SU-DHL-6 (cell line): ENCODE results near the gene CFAP251.

Source experiments
- H2AFZ ChIP-seq: fragments of 200-600 bp; sonication (generic); 2 replicates; pipeline ENCODE4 v1.6.1; 2014; ENCODE audit warnings: low read depth, mild to moderate bottlenecking, moderate library complexity, mixed read lengths, antibody characterized with exemption, low read length; ENCODE audit not compliant: severe bottlenecking
- H3F3A ChIP-seq: fragments of 200-600 bp; shearing (Covaris generic); 2 replicates; pipeline ENCODE4 v1.6.0; 2016; ENCODE audit warnings: antibody characterized with exemption, mild to moderate bottlenecking; ENCODE audit not compliant: insufficient read depth
- H3K27ac ChIP-seq: fragments of 200-600 bp; sonication (generic); 2 replicates; pipeline ENCODE4 v1.5.1; 2016; ENCODE audit warnings: low read depth, mild to moderate bottlenecking, low read length, moderate library complexity, mixed read lengths
- H3K27me3 ChIP-seq: fragments of 200-600 bp; sonication (generic), shearing (Covaris generic); 2 replicates; pipeline ENCODE4 v1.6.0; 2014; ENCODE audit warnings: mild to moderate bottlenecking, low read length
- H3K36me3 ChIP-seq: fragments of 200-600 bp; sonication (generic); 2 replicates; pipeline ENCODE4 v1.6.1; 2014; ENCODE audit warnings: mild to moderate bottlenecking, low read length, mixed read lengths
- H3K4me2 ChIP-seq: fragments of 300-600, 200-600 bp; shearing (Covaris generic), sonication (generic); 2 replicates; pipeline ENCODE4 v1.6.0; 2014; ENCODE audit warnings: low read length, low read depth, mild to moderate bottlenecking; ENCODE audit not compliant: poor library complexity, severe bottlenecking
- H3K4me3 ChIP-seq: fragments of 200-600 bp; sonication (generic); 2 replicates; pipeline ENCODE4 v1.5.1; 2014; ENCODE audit warnings: antibody characterized with exemption, low read length, mild to moderate bottlenecking, mixed read lengths; ENCODE audit not compliant: insufficient read depth, poor library complexity, severe bottlenecking
- H3K79me2 ChIP-seq: fragments of 200-600 bp; sonication (generic); 2 replicates; pipeline ENCODE4 v1.6.1; 2014; ENCODE audit warnings: mild to moderate bottlenecking, low read length, moderate library complexity; ENCODE audit not compliant: insufficient read depth
- H3K9ac ChIP-seq: fragments of 200-600 bp; sonication (generic); 2 replicates; pipeline ENCODE4 v1.7.0; 2014; ENCODE audit warnings: mild to moderate bottlenecking, low read length
- H3K9me2 ChIP-seq: fragments of 200-600 bp; sonication (generic); replicated peaks from 2 replicates; pipeline ENCODE4 v1.6.1; 2014; ENCODE audit warnings: low read length; ENCODE audit not compliant: insufficient read depth
- H3K9me3 ChIP-seq: fragments of 200-600 bp; sonication (generic); 2 replicates; pipeline ENCODE4 v1.6.1; 2014; ENCODE audit warnings: low read length, mixed read lengths; ENCODE audit not compliant: insufficient read depth
- H4K20me1 ChIP-seq: fragments of 200-600 bp; sonication (generic); 2 replicates; pipeline ENCODE4 v1.6.1; 2014; ENCODE audit warnings: low read depth, mild to moderate bottlenecking, antibody characterized with exemption, low read length, moderate library complexity, mixed read lengths
- EZH2phosphoT487 ChIP-seq: fragments of 200-600 bp; sonication (generic), shearing (Covaris generic); conservative IDR thresholded peaks from 2 replicates; pipeline ENCODE4 v1.6.1; 2018; ENCODE audit warnings: mild to moderate bottlenecking, antibody characterized with exemption, low read length, moderate library complexity, mixed read lengths
- TF ChIP-seq, protein P1 (sequence below): fragments of 200-600 bp; sonication (generic); IDR thresholded peaks from one replicate; pipeline ENCODE4 v1.5.1; 2017; ENCODE audit warnings: antibody characterized with exemption, mild to moderate bottlenecking, low read length, moderate library complexity; ENCODE audit not compliant: insufficient read depth, poor library complexity, severe bottlenecking

Gene CFAP251

DNA sequence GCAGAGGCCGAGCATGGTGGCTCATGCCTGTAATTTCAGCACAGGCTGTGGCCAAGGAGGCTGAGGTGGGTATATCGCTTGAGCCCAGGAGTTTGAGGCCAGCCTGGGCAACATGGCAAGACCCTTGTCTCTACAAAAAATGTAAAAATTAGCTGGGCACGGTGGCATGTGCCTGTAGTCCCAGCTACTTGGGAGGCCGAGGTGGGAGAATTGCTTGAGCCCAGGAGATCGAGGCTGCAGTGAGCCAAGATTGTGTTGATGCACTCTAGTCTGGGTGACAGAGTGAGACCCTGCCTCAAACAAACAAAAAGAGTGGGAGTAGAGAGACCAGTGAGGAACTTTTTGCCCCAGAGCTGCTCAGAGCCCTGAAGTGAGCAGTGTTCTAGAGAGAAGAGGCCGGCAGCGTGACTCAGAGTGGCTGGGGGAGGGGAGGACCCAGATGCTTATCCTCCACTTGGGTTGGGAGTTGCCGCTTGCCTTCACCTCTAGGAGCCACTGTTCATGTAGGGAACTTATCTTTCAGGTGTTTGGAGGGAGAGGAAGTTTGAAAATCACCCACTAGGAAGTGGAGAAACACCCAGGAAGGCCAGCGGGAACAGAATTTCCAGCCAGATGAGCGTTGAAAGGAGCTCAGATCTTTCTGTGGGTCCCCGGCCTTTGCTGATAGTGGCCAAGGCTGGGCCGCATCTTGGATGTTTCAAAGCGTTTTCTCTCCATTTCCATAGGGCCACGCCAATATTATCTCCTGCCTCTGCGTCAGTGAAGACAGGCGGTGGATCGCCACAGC, 15.3 kb downstream of the CFAP251 start:
- Histone ChIP-seq H3K9ac (no peak overlapping the region), H3K36me3 (no peaks in the 10 kb centered on the region), H3K9me3 (no peaks in the 10 kb centered on the region), H4K20me1 (no peaks in the 10 kb centered on the region), H3K4me2 (no peak overlapping the region), H3K4me3 (no peak overlapping the region), H3F3A (no peaks in the 10 kb centered on the region), H3K9me2 (no peaks in the 10 kb centered on the region), H3K27ac (no peak overlapping the region), H3K79me2 (no peaks in the 10 kb centered on the region), H3K27me3 (no peaks in the 10 kb centered on the region), H2AFZ (no peak overlapping the region)
- TF ChIP-seq, protein P1, sequence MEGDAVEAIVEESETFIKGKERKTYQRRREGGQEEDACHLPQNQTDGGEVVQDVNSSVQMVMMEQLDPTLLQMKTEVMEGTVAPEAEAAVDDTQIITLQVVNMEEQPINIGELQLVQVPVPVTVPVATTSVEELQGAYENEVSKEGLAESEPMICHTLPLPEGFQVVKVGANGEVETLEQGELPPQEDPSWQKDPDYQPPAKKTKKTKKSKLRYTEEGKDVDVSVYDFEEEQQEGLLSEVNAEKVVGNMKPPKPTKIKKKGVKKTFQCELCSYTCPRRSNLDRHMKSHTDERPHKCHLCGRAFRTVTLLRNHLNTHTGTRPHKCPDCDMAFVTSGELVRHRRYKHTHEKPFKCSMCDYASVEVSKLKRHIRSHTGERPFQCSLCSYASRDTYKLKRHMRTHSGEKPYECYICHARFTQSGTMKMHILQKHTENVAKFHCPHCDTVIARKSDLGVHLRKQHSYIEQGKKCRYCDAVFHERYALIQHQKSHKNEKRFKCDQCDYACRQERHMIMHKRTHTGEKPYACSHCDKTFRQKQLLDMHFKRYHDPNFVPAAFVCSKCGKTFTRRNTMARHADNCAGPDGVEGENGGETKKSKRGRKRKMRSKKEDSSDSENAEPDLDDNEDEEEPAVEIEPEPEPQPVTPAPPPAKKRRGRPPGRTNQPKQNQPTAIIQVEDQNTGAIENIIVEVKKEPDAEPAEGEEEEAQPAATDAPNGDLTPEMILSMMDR = no peak
- TF ChIP-seq EZH2phosphoT487 = no peak

DNA sequence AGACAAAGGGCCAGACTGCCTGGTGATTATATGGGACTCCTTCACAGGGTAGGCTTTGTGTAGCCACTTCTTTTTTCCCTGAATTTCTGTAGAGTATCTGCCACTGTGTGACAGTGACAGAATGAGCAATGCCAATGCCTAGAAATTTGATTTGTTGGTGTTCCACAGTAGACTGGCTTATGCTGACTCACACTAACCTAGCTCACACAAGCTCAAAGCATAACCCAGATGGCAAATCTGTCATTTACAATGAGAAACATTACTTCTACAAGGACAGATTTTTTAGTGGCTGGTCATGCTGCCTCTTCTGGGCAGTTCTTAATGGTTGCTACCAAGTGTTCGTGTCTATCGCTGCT, 15.9 kb downstream of the CFAP251 start:
- no peak overlapping the region for H3K27ac ChIP-seq
- TF ChIP-seq, protein P1 = no peak
- no peak for TF ChIP-seq EZH2phosphoT487
- H3K4me3 ChIP-seq = no peak overlapping the region
- H3K4me2 ChIP-seq = no peak overlapping the region
- H3K79me2 ChIP-seq = no peaks in the 10 kb centered on the region
- H2AFZ ChIP-seq = no peak overlapping the region
- H3F3A ChIP-seq = no peaks in the 10 kb centered on the region
- H3K27me3 ChIP-seq = no peaks in the 10 kb centered on the region
- no peaks in the 10 kb centered on the region for H3K36me3 ChIP-seq
- H3K9me2 ChIP-seq = no peaks in the 10 kb centered on the region
- H4K20me1 ChIP-seq = no peaks in the 10 kb centered on the region
- no peaks in the 10 kb centered on the region for H3K9me3 ChIP-seq
- H3K9ac ChIP-seq = no peak overlapping the region

DNA sequence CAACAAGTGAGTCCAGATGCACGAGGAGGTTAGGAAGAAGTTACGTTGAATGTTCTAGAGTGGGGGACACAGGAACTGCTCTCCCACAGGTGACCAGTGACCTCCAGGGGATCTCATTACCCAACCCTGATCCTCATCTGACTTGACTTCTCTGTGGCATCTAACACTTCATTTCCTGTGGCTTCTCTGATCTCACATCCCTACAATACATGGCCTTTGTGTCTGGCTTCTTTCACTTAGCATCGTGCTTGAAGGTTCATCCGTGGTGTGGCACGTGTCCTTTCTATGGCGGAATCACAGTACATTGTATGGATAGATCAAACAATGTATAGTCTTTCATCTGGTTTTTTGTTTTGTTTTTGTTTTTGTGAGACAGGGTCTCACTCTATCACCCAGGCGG, 19.3 kb downstream of the CFAP251 start:
- H3K4me2 ChIP-seq = no peak overlapping the region
- H3K27me3 ChIP-seq = no peaks in the 10 kb centered on the region
- no peak overlapping the region for H3K27ac ChIP-seq
- H3K9me2 ChIP-seq = no peaks in the 10 kb centered on the region
- no peaks in the 10 kb centered on the region for H3K79me2 ChIP-seq
- no peak overlapping the region for H3K9ac ChIP-seq
- TF ChIP-seq, protein P1 = no peak
- no peak for TF ChIP-seq EZH2phosphoT487
- no peak overlapping the region for H3K4me3 ChIP-seq
- H3K9me3 ChIP-seq = no peaks in the 10 kb centered on the region
- no peaks in the 10 kb centered on the region for H4K20me1 ChIP-seq
- H3F3A ChIP-seq = no peaks in the 10 kb centered on the region
- H3K36me3 ChIP-seq = no peaks in the 10 kb centered on the region
- no peak overlapping the region for H2AFZ ChIP-seq
